Measurements from ENCODE around the gene TRIP12. TPM values are rescaled to one million over a fixed set of nuclear protein-coding genes. Genes with fewer than 3 reads are reported as not detected.

The TRIP12 gene
- total and polyA plus RNA-seq, 2 of the 8 experiments (the other 6 are each of a cell fraction or from before 2014, with no cell fraction given), result 23.1 to 174 TPM

- Histone ChIP-seq H3K27me3 (replicated peaks in 1 of 4; ENCODE audit: control insufficient read depth in 3 of 4, extremely low read depth in 1 of 4, insufficient read depth in 3 of 4, low read length in 3 of 4) (no peaks in the 10 kb centered on the region), H3K4me3 (ENCODE audit: extremely low read depth in 1 of 4, insufficient read depth in 2 of 4, low read depth in 3 of 4, low read length in 4 of 4) (no peak overlapping the region), H3K14ac (ENCODE audit: insufficient read length) (no peak overlapping the region), H3K4ac (replicated peaks; ENCODE audit: insufficient read length, low read depth, low read length) (no peak overlapping the region), H3K18ac (ENCODE audit: extremely low read depth, low read length) (no peak overlapping the region), H2AK5ac (ENCODE audit: low read depth, low read length) (no peak overlapping the region), H4K8ac (ENCODE audit: extremely low read depth, insufficient read depth, low read length) (no peak overlapping the region), H2BK12ac (ENCODE audit: low read depth, low read length) (no peak overlapping the region), H2BK15ac (ENCODE audit: low read length) (no peak overlapping the region), H3K23me2 (ENCODE audit: low read depth, low read length) (no peaks in the 10 kb centered on the region), H2BK5ac (ENCODE audit: low read depth, low read length) (no peak overlapping the region), H4K5ac (ENCODE audit: insufficient read length, low read depth, low read length) (no peak overlapping the region), H3K9me3 (ENCODE audit: insufficient read depth in 2 of 2, low read depth in 1 of 2, low read length in 1 of 2) (no peaks in the 10 kb centered on the region), H2BK120ac (replicated peaks; ENCODE audit: low read depth, low read length) (no peak overlapping the region), H2AFZ (ENCODE audit: low read length) (no peak overlapping the region), H4K20me1 (replicated peaks in 1 of 2; ENCODE audit: control insufficient read depth in 1 of 2, insufficient read depth in 2 of 2, low read length in 2 of 2) (peaks cover 2 to 6% of the 10 kb centered on the region in 2 experiments), H4K91ac (replicated peaks; ENCODE audit: insufficient read length, low read length) (no peak overlapping the region), H3K4me1 (replicated peaks in 1 of 4; ENCODE audit: control insufficient read depth in 3 of 4, insufficient read depth in 4 of 4, low read length in 3 of 4) (peaks cover 0 to 2% (median 0%) of the 10 kb centered on the region in 4 experiments; a peak in 1 of 7 replicates), H3K56ac (replicated peaks; ENCODE audit: insufficient read length, low read depth, low read length) (no peak overlapping the region), H3K27ac (ENCODE audit: low read depth, low read length) (no peak overlapping the region), H3K23ac (ENCODE audit: insufficient read length) (no peak overlapping the region), H3K79me1 (ENCODE audit: low read depth, low read length) (no peaks in the 10 kb centered on the region), H3K9ac (replicated peaks in 1 of 4; ENCODE audit: extremely low read depth in 1 of 4, low read depth in 3 of 4, low read length in 3 of 4) (no peak overlapping the region), H3K4me2 (ENCODE audit: insufficient read depth in 1 of 2, low read depth in 2 of 2, low read length in 2 of 2) (no peak overlapping the region), H3K36me3 (ENCODE audit: control insufficient read depth in 2 of 4, insufficient read depth in 4 of 4, low read length in 3 of 4) (peaks cover 0 to 10% (median 2%) of the 10 kb centered on the region in 4 experiments; a peak in 2 of 8 replicates), H2BK20ac (ENCODE audit: low read length) (no peak overlapping the region), H3K79me2 (ENCODE audit: control insufficient read depth in 1 of 2, insufficient read depth in 2 of 2, low read length in 2 of 2) (peaks cover 8 to 97% of the 10 kb centered on the region in 2 experiments; a peak in 3 of 4 replicates)
- FAIRE-seq, result no peak
- CTCF ChIA-PET (ENCODE audit: partially characterized antibody), result no interaction called here
- POLR2A ChIA-PET (ENCODE audit: partially characterized antibody), result no interaction called here
- TF ChIP-seq HDAC6 (IDR thresholded peaks at IDR 0.05; ENCODE audit: low read depth, low read length) (no peak), RXRA (IDR thresholded peaks at IDR 0.05; ENCODE audit: insufficient read depth, low read depth, low read length) (no peak), RAD21 (IDR thresholded peaks at IDR 0.05 in 1 of 2, conservative IDR thresholded peaks at IDR 0.05 in 1 of 2; ENCODE audit: low read depth in 2 of 2, low read length in 2 of 2) (no peak), SIN3A (conservative IDR thresholded peaks at IDR 0.05 in 1 of 2, IDR thresholded peaks at IDR 0.05 in 1 of 2; ENCODE audit: low read depth in 1 of 2, low read length in 2 of 2) (no peak), RBBP5 (IDR thresholded peaks at IDR 0.05; ENCODE audit: borderline replicate concordance, low read depth, low read length) (no peak), POLR2A (IDR thresholded peaks at IDR 0.05; ENCODE audit: control extremely low read depth in 1 of 2, low read depth in 2 of 2, low read length in 2 of 2) (no peak), RNF2 (IDR thresholded peaks at IDR 0.05; ENCODE audit: borderline replicate concordance, low read depth, low read length, missing control alignments, poor library complexity, severe bottlenecking) (no peak), FOSL1 (IDR thresholded peaks at IDR 0.05; ENCODE audit: insufficient read depth, low read depth, low read length) (no peak), CTBP2 (IDR thresholded peaks at IDR 0.05; ENCODE audit: borderline replicate concordance, insufficient read depth, insufficient read length, low read length) (no peak), NANOG (IDR thresholded peaks at IDR 0.05; ENCODE audit: insufficient read depth, low read depth, low read length, poor library complexity, severe bottlenecking) (no peak), SIRT6 (IDR thresholded peaks at IDR 0.05; ENCODE audit: low read length) (no peak), TBP (IDR thresholded peaks at IDR 0.05; ENCODE audit: low read depth, low read length) (no peak)
- DNase-seq (ENCODE audit: low read depth in 1 of 2, low spot score in 2 of 2), result no peak
- 88% methylated on average over 2 of the region's 2 CpGs; no CpG with 5 or more reads in 1 of the 2 experiments for WGBS, 2 experiments (ENCODE audit: extremely low coverage in 1 of 2, insufficient coverage in 1 of 2, insufficient read length in 1 of 2, insufficient replicate concordance in 2 of 2, low coverage in 1 of 2, low lambda C conversion rate in 2 of 2, missing lambda C conversion rate in 1 of 2)
Observed at GRCh38 chr2:229905601-229906000, 16.2 kb downstream of the TRIP12 start.
